NCI-H1092 treated with DMSO at 0.1 percent for 48 hours (cell line): ENCODE data around the gene RNF19B.
"Not testable (repeated sequence)": the region's sequence is repeated elsewhere in the genome, so short reads cannot be mapped to it uniquely, and the experiment has no call there.

Experiments
- DNase-seq: peaks from one replicate; lab custom pipeline; 2025; lab: John Stamatoyannopoulos, UW

RNF19B gene, protein sequence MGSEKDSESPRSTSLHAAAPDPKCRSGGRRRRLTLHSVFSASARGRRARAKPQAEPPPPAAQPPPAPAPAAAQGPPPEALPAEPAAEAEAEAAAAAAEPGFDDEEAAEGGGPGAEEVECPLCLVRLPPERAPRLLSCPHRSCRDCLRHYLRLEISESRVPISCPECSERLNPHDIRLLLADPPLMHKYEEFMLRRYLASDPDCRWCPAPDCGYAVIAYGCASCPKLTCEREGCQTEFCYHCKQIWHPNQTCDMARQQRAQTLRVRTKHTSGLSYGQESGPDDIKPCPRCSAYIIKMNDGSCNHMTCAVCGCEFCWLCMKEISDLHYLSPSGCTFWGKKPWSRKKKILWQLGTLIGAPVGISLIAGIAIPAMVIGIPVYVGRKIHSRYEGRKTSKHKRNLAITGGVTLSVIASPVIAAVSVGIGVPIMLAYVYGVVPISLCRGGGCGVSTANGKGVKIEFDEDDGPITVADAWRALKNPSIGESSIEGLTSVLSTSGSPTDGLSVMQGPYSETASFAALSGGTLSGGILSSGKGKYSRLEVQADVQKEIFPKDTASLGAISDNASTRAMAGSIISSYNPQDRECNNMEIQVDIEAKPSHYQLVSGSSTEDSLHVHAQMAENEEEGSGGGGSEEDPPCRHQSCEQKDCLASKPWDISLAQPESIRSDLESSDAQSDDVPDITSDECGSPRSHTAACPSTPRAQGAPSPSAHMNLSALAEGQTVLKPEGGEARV

GRCh38 chr1:32964461-32965250 lies at the start of gene RNF19B:
Gene RNF19B (minus strand): TSS chr1:32964809. CDS start chr1:32964685, 124 bp downstream.
- DNase-seq: peak; percentile 98

DNA sequence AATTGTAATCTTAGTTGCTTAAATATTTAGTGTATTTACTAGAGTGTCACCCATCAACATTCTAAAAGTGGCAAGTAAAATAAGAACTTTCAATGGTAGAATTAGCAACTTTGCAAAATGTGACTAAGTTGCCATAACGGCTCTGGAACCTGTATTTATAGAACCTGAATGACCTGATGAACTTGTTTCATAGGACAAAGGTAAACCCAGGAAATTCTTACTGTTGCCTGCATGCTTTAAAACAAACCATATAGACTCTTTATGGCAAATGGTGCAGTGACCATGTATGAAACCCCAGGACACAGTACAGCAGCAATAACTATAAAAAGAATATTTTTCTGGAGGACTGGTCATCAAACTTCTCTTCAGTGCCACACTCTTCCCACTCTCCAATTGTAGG lies 49.2 kb upstream of the RNF19B start:
- no peak for DNase-seq

DNA sequence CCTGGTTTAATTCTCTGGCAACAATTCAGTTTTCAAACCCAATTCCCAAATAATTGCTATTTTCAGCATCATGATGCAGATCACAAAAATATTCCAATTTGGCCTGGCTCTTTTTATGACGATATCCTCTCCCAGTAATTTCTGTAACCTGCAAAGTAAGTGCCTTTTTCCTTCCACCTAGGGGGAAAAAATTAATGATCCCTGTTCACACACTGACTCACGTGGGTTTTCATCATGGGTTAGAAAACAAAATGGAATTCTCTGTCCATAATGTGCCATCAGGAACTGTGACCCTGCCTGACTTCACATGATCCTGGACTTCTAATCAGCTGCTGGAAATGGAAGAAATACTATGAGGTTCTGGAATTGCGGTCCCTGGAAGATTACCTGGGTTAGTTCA lies 47.6 kb upstream of the RNF19B start:
- no peak for DNase-seq

GRCh38 chr1:33010932-33011731 lies 46.5 kb upstream of the RNF19B start:
- peak; percentile 51 for DNase-seq

DNA sequence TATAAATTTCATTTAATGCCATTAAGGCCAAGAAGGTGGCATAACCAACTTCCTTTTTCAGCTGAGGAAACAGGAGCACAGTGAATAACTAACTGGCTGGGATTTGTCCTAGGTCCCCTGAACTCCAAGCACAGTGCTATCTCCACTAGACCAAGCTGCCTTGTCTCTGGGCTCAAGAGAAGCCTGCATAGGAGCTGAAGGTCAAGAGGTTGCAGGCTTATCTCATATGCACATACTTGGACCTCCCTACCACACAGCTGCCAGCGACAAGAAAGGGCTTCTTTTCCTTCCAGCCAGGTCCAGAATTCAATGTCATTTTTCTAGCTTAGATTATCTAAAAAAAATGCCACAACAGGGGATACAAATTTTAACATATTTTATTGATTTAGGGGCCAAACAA lies 45.0 kb upstream of the RNF19B start:
- no peak for DNase-seq

DNA sequence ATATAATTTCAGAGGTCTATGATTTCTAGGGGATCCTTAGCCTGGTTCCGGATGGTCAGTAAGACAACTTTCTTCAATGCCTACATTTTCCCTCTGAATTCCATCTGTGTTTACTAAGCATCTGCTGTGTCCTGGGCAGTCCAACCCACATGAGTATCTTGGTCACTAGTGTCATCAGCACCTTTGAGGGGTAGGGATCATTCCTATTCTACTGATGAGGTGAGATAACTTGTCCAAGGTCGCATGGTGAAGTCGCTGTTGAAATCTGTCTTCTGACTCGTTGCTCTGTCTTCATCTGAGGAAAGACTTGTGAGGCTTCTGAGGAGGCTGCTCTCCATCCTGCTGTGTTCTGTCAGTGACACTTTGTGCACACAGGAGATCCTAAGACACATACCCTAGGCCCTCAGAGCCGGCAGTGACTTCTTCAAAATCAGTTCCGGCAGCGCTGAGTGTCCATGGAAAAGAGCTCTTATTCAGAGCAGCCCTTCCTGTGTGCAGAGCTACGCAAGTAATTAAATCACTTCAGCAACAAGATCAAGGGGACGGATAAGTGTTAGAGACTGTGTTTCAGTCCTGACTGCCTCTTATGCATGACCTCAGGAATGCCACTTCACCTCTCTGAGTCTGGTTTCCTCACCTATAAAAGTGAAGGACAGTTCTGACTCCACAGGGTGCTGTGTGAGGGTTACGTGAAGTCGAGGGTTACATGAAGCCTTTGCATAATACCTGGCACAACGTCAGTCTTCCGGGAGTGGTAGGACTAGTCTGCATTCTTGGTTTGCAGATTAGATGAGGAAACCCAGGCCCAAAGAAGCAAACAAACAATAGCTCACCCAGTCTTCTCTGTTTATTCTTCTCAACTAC lies 43.7 kb upstream of the RNF19B start:
- DNase-seq: no peak

DNA sequence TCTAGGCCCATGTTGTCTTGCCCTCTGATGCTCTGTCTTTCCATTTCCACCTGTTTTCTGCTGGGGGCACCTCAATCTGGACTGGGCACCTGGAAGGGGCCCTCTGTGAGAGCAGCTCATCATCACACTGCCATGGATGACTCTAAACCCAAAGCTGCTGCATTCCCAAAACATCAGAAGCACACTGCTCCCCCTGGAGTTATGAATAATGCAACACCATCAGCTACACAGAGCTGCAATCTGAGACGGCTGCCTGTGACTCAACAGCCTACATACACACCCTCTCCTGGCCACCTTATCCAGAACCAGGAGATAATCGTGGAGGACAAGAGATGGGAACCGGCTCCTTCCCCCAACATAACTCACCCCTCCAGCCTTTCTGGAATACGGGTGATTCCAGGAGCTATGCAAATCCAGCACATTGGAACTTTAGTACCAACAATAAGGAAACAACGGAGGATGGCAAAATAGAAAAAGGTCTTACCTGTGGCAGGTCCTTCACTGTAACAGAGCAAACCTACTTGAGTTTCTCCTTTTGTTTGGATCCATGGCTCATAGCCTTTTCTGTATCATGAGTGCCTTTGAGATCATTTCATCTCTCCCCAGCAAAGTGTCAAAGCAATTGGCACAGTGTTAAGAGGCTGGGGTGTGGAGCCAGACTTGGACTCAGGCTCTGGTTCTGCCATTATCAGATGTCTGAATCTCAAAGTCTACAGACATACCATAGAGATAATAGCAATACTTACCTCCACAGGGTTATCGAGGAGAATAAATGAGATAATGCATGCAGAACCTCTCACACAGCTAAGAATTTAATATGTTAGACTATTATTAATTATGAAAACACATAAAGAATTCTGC lies 42.8 kb upstream of the RNF19B start:
- peak; percentile 19 for DNase-seq

DNA sequence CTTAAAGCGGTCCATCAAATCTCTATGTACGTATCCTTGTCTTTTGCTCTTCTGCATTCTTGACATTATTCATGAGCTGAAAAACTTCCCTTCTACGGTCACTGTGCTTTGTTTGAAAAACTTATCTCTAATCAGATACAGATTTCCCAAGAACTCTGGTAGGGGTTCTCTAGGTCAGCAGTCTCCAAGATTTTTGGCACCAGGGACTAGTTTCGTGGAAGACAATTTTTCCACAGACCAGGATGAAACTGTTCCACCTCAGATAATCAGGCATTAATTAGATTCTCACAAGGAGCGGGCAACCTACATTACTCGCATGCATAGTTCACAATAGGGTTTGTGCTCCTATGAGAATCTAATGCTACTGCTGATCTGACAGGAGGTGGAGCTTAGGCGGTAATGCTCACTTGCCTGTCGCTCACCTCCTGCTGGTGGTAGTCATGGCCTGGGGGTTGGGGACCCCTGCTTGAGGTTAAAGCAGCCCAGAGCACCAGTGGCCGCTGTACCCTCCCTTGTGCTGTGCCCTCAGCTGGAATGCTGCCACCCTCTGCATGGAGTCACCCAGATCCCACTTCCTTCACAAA lies 41.3 kb upstream of the RNF19B start:
- no peak for DNase-seq

DNA sequence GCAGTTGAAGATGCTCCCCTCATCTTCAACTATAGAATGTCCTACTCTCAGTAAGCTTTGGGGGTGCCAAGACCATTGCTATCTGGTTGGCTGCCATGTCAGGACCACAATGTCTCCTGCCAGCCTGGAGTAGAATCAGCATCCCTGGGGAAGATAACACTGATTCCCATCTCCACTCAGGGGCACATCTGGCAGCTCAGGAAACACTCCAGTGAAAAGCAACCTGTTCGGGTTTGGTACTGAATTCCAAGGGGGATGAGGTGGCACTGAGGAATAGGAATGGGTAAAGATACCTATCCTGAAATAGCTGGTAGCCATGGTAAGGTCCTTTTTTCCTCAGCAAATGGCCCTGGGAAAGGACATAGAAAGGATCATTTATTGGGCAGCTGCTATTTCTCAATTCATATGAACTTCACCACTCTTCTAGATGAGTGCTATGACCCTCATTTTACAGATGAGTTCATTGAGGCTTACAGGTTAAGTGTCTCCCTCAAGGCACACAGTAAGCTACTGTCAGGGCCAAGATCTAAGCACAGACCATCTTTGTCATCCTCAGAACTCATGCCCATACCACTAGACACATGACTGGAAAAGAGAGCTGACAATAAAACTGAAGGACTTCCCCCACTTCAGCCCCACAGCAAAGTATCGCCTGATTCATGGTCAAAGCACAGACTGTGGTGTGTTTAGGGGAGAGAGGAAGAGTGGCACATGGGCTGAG lies 40.7 kb upstream of the RNF19B start:
- no peak for DNase-seq

- no peak for DNase-seq
Observed at GRCh38 chr1:33004613-33005012, 40.0 kb upstream of the RNF19B start.

GRCh38 chr1:33003657-33004056 lies 39.0 kb upstream of the RNF19B start:
- no peak for DNase-seq

DNA sequence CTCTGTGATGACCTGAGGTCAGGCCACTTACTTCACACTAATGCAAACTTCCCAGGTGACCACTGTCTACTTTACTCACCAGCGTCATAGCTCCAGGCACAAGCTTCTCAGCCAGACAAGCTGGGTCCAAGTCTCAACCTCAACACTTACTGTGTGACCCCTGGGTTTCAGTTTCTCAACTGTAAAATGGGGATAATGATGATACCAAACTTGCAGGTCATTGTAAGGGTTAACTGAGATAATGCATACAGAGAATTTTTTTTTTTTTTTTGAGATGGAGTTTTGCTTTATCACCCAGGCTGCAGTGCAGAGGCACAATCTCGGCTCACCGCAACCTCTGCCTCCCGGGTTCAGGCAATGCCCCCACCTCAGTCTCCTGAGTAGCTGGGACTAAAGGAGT lies 37.4 kb upstream of the RNF19B start:
- no peak for DNase-seq

DNA sequence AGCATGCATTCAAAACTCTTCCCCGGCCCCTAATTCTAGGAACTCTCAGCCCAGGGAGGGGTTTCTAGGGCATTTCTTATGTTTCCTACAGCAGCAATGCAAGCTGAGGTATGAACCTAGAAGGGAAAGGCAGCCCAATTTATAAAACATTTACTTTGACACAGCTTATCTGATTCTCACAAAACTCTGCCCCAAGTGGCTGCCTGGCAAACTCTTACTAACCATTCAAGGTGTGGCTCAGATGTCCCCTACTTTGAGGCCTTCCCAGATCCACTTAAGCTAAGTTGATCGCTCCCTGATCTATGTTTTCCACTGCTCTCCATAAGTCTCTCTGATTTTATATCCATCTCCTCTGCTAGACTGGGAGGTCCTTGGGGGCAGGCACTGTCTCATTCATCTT lies 36.7 kb upstream of the RNF19B start:
- no peak for DNase-seq

GRCh38 chr1:33000427-33001026 lies 35.9 kb upstream of the RNF19B start:
- DNase-seq: no peak

DNA sequence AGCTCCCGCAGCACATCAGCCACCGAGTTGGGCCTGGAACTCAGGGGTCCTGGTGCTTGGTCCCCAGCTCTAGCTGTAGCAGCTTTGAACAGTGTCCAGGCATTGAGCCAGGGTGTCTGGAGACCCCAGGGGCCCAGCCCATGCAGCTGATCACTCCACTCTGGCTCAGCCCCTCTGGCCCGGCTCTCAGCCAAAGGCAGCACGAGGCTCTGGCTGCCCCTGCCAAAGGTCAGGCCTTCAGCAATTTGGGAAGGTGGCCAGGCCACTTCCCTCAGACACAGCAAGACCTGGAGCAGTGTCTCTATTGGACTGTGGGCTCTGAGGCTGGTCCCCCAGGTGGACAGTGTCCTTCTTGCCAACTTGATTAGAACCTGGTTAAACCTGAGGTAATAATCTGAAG lies 34.4 kb upstream of the RNF19B start:
- DNase-seq: no peak

DNA sequence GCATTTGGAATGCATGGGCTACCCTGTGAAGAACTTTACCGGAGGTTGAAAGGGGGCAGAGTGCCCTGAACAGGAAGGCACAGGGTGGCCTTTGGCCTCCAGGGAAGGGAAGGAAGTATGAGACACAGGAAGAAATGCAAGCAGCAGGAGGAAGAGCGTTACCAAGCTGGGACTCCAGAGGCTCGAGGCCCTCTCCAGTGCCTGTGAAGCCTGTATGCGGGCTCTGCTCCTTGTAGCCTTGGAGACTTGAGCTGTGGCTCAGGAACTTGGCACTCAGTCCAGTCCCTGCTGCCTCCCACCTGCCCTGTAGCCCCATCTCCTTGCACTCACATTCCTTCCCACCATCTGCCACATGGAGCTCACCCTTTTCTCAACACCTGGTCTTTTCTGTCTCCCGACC lies 33.5 kb upstream of the RNF19B start:
- DNase-seq: no peak

DNA sequence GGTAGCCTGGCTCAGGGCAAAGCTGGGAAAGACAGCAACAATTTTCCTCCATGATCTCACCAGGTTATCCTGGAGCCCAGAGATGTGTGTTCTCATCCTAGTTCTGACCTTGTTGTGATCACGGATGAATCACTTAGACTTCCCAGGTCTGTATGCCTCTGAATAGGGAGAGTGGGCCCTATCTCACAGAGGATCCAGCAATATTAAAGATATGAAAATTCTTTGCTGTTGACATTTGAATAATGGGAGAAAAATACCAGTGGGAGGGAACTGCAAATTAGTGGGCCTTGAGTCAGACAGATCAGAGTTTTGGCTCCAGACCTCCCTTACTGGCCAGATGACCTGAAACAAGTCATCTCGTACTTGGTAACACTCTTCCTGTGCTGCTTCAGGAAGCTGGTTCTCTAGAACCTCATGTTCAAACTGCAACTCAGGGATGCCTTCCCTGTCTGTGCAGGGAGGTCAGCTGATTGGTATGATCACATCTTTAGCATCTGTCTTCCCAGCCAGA lies 32.8 kb upstream of the RNF19B start:
- DNase-seq: no peak

GRCh38 chr1:32993324-32993636 lies 28.7 kb upstream of the RNF19B start:
- DNase-seq: not testable (repeated sequence)
